ENCODE measurements around the gene PSMD13. TPM values are rescaled to one million over a fixed set of nuclear protein-coding genes. Genes with fewer than 3 reads are reported as not detected.
A peak's percentile ranks its signal among the peaks of the same experiment; 100 is the strongest.

Gene PSMD13
- total and polyA plus RNA-seq, 2 of the 13 experiments (the other 11 are each of a cell fraction or from before 2014, with no cell fraction given): 83.0 to 117 TPM

- FAIRE-seq: no peak
- H3K79me2 ChIP-seq (ENCODE audit: insufficient read depth, low read length): peaks cover 46% of the 10 kb centered on the region
- H3K9me3 ChIP-seq (ENCODE audit: low read length): no peaks in the 10 kb centered on the region
- H3K27ac ChIP-seq (ENCODE audit: extremely low read length, insufficient read depth, low read length): peak overlapping the region; percentile 96
- ChIA-PET CTCF (ENCODE audit: low intra/inter-chr PET ratio, low total read pairs) (no interaction called here), POLR2A (interaction anchor here (1.1 to 3.9 kb wide), 3 partner anchors 27 to 147 kb away, joined by 3 to 20 read pairs (median 4); partner anchors contain the start of gene SIRT3)
- H3K9ac ChIP-seq (ENCODE audit: insufficient read depth, low read depth, low read length): peak overlapping the region; percentile 100
- intact Hi-C loops (cut with micrococcal nuclease; ENCODE audit: unreplicated experiment) (no loop called here), in situ Hi-C loops (cut with HindIII; ENCODE audit: extremely low pct_ligation_motif_present, low pct_unique_long_range_greater_than_20kb) (no loop called here)
- no peak overlapping the region for H2AFZ ChIP-seq (ENCODE audit: low read length)
- BruUV-seq (replicated peaks): no TSS peak
- WGBS (ENCODE audit: low lambda C conversion rate): 0% methylated on average over 2 of the region's 26 CpGs
- peaks cover 32 to 62% of the 10 kb centered on the region in 2 experiments for H3K36me3 ChIP-seq (replicated peaks in 1 of 2; ENCODE audit: control insufficient read depth in 1 of 2, insufficient read depth in 2 of 2, low read length in 2 of 2)
- H3K4me1 ChIP-seq (ENCODE audit: insufficient read depth, low read length): peaks cover 36% of the 10 kb centered on the region
- peak overlapping the region; percentile 97 for H3K4me2 ChIP-seq (ENCODE audit: low read depth, low read length)
- H3K4me3 ChIP-seq (replicated peaks in 1 of 3; ENCODE audit: insufficient read depth in 1 of 3, low read depth in 2 of 3, low read length in 3 of 3): peak overlapping the region; percentile 75 to 90 (median 89)
- ATAC-seq: no peak
- DNase-seq (ENCODE audit: low spot score): no peak
- H3K27me3 ChIP-seq (ENCODE audit: control insufficient read depth in 1 of 2, insufficient read depth in 2 of 2, low read length in 2 of 2): no peaks in the 10 kb centered on the region; a peak in 1 of 5 replicates
- H4K20me1 ChIP-seq (ENCODE audit: insufficient read depth, low read length): peaks cover 7% of the 10 kb centered on the region; the same call in 1 of the 2 replicates
- TF ChIP-seq NFKBIZ (CRISPR knock-in tag; IDR thresholded peaks at IDR 0.05) (no peak), NR0B2 (CRISPR knock-in tag; IDR thresholded peaks at IDR 0.05) (no peak), HMGXB4 (CRISPR knock-in tag; IDR thresholded peaks at IDR 0.05; ENCODE audit: borderline replicate concordance in 1 of 2, low read depth in 1 of 2) (0 out of 4 replicates have a peak, but pooled peaks of 1 of the 2 experiments have one; percentile 2), NFYC (CRISPR knock-in tag; IDR thresholded peaks at IDR 0.05) (no peak), STAT6 (CRISPR knock-in tag; IDR thresholded peaks at IDR 0.05; ENCODE audit: borderline replicate concordance) (no peak), ZFX (CRISPR knock-in tag; IDR thresholded peaks at IDR 0.05; ENCODE audit: low read depth) (peak; percentile 8; the same call in 1 of the 2 replicates), MAZ (IDR thresholded peaks at IDR 0.05; ENCODE audit: borderline replicate concordance, low read depth, low read length) (0 out of 2 replicates have a peak, but pooled peaks have one; percentile 4), MAZ (CRISPR knock-in tag; IDR thresholded peaks at IDR 0.05; ENCODE audit: low read depth) (no peak), MAFG (CRISPR knock-in tag; IDR thresholded peaks at IDR 0.05) (no peak), ZNF7 (CRISPR knock-in tag; IDR thresholded peaks at IDR 0.05) (no peak)
- TF ChIP-seq, protein P1, sequence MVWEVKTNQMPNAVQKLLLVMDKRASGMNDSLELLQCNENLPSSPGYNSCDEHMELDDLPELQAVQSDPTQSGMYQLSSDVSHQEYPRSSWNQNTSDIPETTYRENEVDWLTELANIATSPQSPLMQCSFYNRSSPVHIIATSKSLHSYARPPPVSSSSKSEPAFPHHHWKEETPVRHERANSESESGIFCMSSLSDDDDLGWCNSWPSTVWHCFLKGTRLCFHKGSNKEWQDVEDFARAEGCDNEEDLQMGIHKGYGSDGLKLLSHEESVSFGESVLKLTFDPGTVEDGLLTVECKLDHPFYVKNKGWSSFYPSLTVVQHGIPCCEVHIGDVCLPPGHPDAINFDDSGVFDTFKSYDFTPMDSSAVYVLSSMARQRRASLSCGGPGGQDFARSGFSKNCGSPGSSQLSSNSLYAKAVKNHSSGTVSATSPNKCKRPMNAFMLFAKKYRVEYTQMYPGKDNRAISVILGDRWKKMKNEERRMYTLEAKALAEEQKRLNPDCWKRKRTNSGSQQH (CRISPR knock-in tag; IDR thresholded peaks at IDR 0.05; ENCODE audit: low read depth): peak; percentile 1; the same call in 1 of the 2 replicates
- TF ChIP-seq, protein P2, sequence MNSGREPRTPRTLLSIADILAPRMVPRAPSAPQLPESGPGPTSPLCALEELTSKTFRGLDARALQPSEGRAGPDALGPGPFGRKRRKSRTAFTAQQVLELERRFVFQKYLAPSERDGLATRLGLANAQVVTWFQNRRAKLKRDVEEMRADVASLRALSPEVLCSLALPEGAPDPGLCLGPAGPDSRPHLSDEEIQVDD (CRISPR knock-in tag; IDR thresholded peaks at IDR 0.05; ENCODE audit: borderline replicate concordance): no peak
Observed at GRCh38 chr11:208917-209260, 27.9 kb upstream of the PSMD13 start.

All from HepG2 (cell line).